ENCODE results near the gene TRIP12. TPM values are rescaled to one million over a fixed set of nuclear protein-coding genes. Genes with fewer than 3 reads are reported as not detected.

TRIP12 gene
- total and polyA plus RNA-seq, 2 of the 8 experiments (the other 6 are each of a cell fraction or from before 2014, with no cell fraction given) = 23.1 to 174 TPM

- TF ChIP-seq GTF2F1 (IDR thresholded peaks at IDR 0.05; ENCODE audit: borderline replicate concordance, low read depth, low read length) (no peak), CREB1 (IDR thresholded peaks at IDR 0.05) (no peak), CHD1 (IDR thresholded peaks at IDR 0.05; ENCODE audit: low read depth, low read length) (no peak)
Measured at GRCh38 chr2:229802785-229803184, 119.0 kb downstream of the TRIP12 start (continued).
